ENCODE results near the gene PPM1H. TPM values are rescaled to one million over a fixed set of nuclear protein-coding genes. Genes with fewer than 3 reads are reported as not detected.

PPM1H gene
- total and polyA plus RNA-seq, 10 of the 15 experiments (the other 5 are each of a cell fraction or from before 2014, with no cell fraction given) = 0.11 to 0.83 (median 0.49) TPM

GRCh38 chr12:62911286-62911685 lies 23.7 kb downstream of the PPM1H start:
- no peak for FAIRE-seq
- H3K4me1 ChIP-seq (ENCODE audit: control insufficient read depth, insufficient read depth, low read length) = no peaks in the 10 kb centered on the region
- no peak for ATAC-seq
- ChIA-PET SMC1A (ENCODE audit: uncharacterized antibody, unreplicated experiment) (no interaction called here), POLR2A (no interaction called here), CTCF (no interaction called here), RAD21 (ENCODE audit: unreplicated experiment) (no interaction called here)
- H3K79me2 ChIP-seq (ENCODE audit: control insufficient read depth, insufficient read depth, low read length) = no peaks in the 10 kb centered on the region
- H3K27ac ChIP-seq (ENCODE audit: control insufficient read depth, insufficient read depth) = no peak overlapping the region
- no peak overlapping the region for H3K4me3 ChIP-seq
- no peak overlapping the region for H3K9ac ChIP-seq (ENCODE audit: control insufficient read depth, insufficient read depth, low read length)
- H2AFZ ChIP-seq (ENCODE audit: control insufficient read depth, low read depth, low read length) = no peak overlapping the region
- WGBS (ENCODE audit: insufficient coverage, insufficient replicate concordance, low lambda C conversion rate, missing lambda C conversion rate) = 13% methylated on average over 4 of the region's 4 CpGs
- in situ Hi-C loops (cut with MboI) (no loop called here), intact Hi-C loops (cut with micrococcal nuclease; ENCODE audit: unreplicated experiment) (no loop called here)
- no peak for TF ChIP-seq CBX3 (IDR thresholded peaks at IDR 0.05; ENCODE audit: borderline replicate concordance, low read depth)
- no peak for TF ChIP-seq FOXM1 (IDR thresholded peaks at IDR 0.05; ENCODE audit: low read depth, low read length)
- no peak for TF ChIP-seq CHD1 (IDR thresholded peaks at IDR 0.05; ENCODE audit: low read depth, low read length)
- no peak for TF ChIP-seq IRF5 (IDR thresholded peaks at IDR 0.05; ENCODE audit: borderline replicate concordance)
- no peak for TF ChIP-seq RB1 (IDR thresholded peaks at IDR 0.05; ENCODE audit: borderline replicate concordance)
- TF ChIP-seq MAX (IDR thresholded peaks at IDR 0.05; ENCODE audit: low read depth, low read length) = no peak
- TF ChIP-seq ZBTB40 (IDR thresholded peaks at IDR 0.05; ENCODE audit: borderline replicate concordance) = no peak
- no peak for TF ChIP-seq ZNF274 (IDR thresholded peaks at IDR 0.05; ENCODE audit: insufficient read depth, insufficient read length)
- no peak for TF ChIP-seq IRF4 (IDR thresholded peaks at IDR 0.05; ENCODE audit: low read depth, low read length)
- TF ChIP-seq POLR2AphosphoS2 (IDR thresholded peaks at IDR 0.05; ENCODE audit: low read depth, low read length) = no peak
- no peak for TF ChIP-seq SUPT20H (IDR thresholded peaks at IDR 0.05; ENCODE audit: borderline replicate concordance, control insufficient read depth, low read depth, low read length)
- no peak for TF ChIP-seq PAX5 (IDR thresholded peaks at IDR 0.05; ENCODE audit: borderline replicate concordance, low read depth, low read length)
- no peaks in the 10 kb centered on the region for H3K36me3 ChIP-seq (ENCODE audit: control insufficient read depth in 2 of 2, insufficient read depth in 2 of 2, low read length in 1 of 2)
- BruUV-seq (replicated peaks) = no TSS peak
- H3K27me3 ChIP-seq (replicated peaks in 1 of 2; ENCODE audit: control insufficient read depth in 2 of 2, insufficient read depth in 2 of 2, low read length in 1 of 2) = no peaks in the 10 kb centered on the region; a peak in 1 of 4 replicates
- no peaks in the 10 kb centered on the region for H4K20me1 ChIP-seq (ENCODE audit: control insufficient read depth, insufficient read depth)
- no peaks in the 10 kb centered on the region for H3K9me3 ChIP-seq (replicated peaks; ENCODE audit: control insufficient read depth, insufficient read depth, low read length)
- no peak for DNase-seq (ENCODE audit: low read depth, low spot score)
- no peak overlapping the region for H3K4me2 ChIP-seq (ENCODE audit: control insufficient read depth, insufficient read depth)

Measured in GM12878 (cell line).